ENCODE data around the gene C5orf63.
"Not testable (repeated sequence)": the region's sequence is repeated elsewhere in the genome, so short reads cannot be mapped to it uniquely, and the experiment has no call there.

Gene C5orf63

GRCh38 chr5:127074466-127074865, 1.2 kb upstream of the C5orf63 start:
- DNase-seq (ENCODE audit: low read depth) = no peak

- DNase-seq (ENCODE audit: low read depth) = no peak
Measured at GRCh38 chr5:127070243-127070642, 3.1 kb downstream of the C5orf63 start.

- no peak for DNase-seq (ENCODE audit: low read depth)
Measured at GRCh38 chr5:127068493-127069214, 4.6 kb downstream of the C5orf63 start.

- no peak for DNase-seq (ENCODE audit: low read depth)
Measured at GRCh38 chr5:127066721-127067120, 6.6 kb downstream of the C5orf63 start.

GRCh38 chr5:127064253-127064840, 9.0 kb downstream of the C5orf63 start:
- DNase-seq (ENCODE audit: low read depth) = no peak

GRCh38 chr5:127063257-127063913, 9.9 kb downstream of the C5orf63 start:
- no peak for DNase-seq (ENCODE audit: low read depth)

GRCh38 chr5:127061956-127062355, 11.3 kb downstream of the C5orf63 start:
- DNase-seq (ENCODE audit: low read depth) = no peak

GRCh38 chr5:127061537-127061936, 11.8 kb downstream of the C5orf63 start:
- no peak for DNase-seq (ENCODE audit: low read depth)

- DNase-seq (ENCODE audit: low read depth) = no peak
Measured at GRCh38 chr5:127060470-127060985, 12.8 kb downstream of the C5orf63 start.

- DNase-seq (ENCODE audit: low read depth) = no peak
Measured at GRCh38 chr5:127056896-127057295, 16.4 kb downstream of the C5orf63 start.

GRCh38 chr5:127055880-127056653, 17.2 kb downstream of the C5orf63 start:
- DNase-seq (ENCODE audit: low read depth) = no peak

- DNase-seq (ENCODE audit: low read depth) = not testable (repeated sequence)
Measured at GRCh38 chr5:127053551-127053950, 19.8 kb downstream of the C5orf63 start.

- DNase-seq (ENCODE audit: low read depth) = no peak
Measured at GRCh38 chr5:127053049-127053448, 20.3 kb downstream of the C5orf63 start.

GRCh38 chr5:127051591-127051990, 21.7 kb downstream of the C5orf63 start:
- DNase-seq (ENCODE audit: low read depth) = no peak

- no peak for DNase-seq (ENCODE audit: low read depth)
Measured at GRCh38 chr5:127046343-127047072, 26.8 kb downstream of the C5orf63 start.

- no peak for DNase-seq (ENCODE audit: low read depth)
Measured at GRCh38 chr5:127042593-127042992, 30.7 kb downstream of the C5orf63 start.

GRCh38 chr5:127041571-127041970, 31.7 kb downstream of the C5orf63 start:
- no peak for DNase-seq (ENCODE audit: low read depth)

GRCh38 chr5:127040796-127041520, 32.3 kb downstream of the C5orf63 start:
- DNase-seq (ENCODE audit: low read depth) = no peak

GRCh38 chr5:127038550-127038949, 34.8 kb downstream of the C5orf63 start:
- DNase-seq (ENCODE audit: low read depth) = no peak

GRCh38 chr5:127031863-127032232, 41.5 kb downstream of the C5orf63 start:
- DNase-seq (ENCODE audit: low read depth) = no peak
